ENCODE measurements around the gene PRRC2C. TPM values are rescaled to one million over a fixed set of nuclear protein-coding genes. Genes with fewer than 3 reads are reported as not detected.

Gene PRRC2C
- total and polyA plus RNA-seq, 2 of the 13 experiments (the other 11 are each of a cell fraction or from before 2014, with no cell fraction given) = 46.2 to 57.0 TPM

DNA sequence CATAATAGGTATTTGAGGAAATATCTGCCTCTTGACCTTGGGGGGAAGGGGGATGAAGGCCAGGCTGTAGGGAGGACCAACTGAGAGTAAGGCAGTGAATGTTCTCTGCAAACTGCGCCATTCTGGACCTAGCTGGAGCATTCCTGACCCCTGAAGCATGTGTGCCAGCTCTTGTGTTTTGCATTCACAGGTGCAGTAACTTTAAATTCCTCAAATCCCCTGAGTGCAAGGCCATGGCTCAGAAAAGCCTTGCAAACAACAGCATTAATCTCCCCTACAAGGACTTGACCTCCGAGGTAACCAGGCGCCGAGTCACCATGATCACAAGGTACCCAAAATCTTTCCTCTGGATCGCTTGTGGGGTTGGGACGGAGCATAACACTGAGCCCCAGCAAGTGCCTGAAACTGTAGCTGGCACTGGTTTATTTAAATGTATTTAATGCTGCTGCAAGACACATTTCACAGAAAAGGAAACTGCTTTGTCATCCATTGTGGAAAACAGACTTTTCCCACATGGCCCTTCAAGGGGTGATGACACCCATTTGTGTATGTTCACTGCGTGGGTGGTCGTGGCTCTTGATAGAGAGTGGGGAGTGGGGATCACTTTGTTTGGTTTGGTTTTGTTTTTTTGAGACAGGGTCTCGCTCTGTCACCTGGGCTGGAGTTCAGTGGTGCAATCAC, 138.5 kb downstream of the PRRC2C start (continued):
- no peak for TF ChIP-seq TP53 (CRISPR knock-in tag; conservative IDR thresholded peaks at IDR 0.05)
- no peak for TF ChIP-seq NCOA1 (CRISPR knock-in tag; IDR thresholded peaks at IDR 0.05)
- no peak for TF ChIP-seq KMT2A (CRISPR knock-in tag; IDR thresholded peaks at IDR 0.05)
- TF ChIP-seq NR3C1 (CRISPR knock-in tag; IDR thresholded peaks at IDR 0.05) = no peak
- no peak for TF ChIP-seq RFXAP (CRISPR knock-in tag; IDR thresholded peaks at IDR 0.05; ENCODE audit: borderline replicate concordance)
- TF ChIP-seq DDIT3 (CRISPR knock-in tag; IDR thresholded peaks at IDR 0.05) = no peak

GRCh38 chr1:171625225-171625624, 139.9 kb downstream of the PRRC2C start:
- Histone ChIP-seq H2AFZ (ENCODE audit: low read length) (no peak overlapping the region), H3K4me1 (ENCODE audit: insufficient read depth, low read length) (peaks cover 21% of the 10 kb centered on the region), H3K9ac (ENCODE audit: insufficient read depth, low read depth, low read length) (no peak overlapping the region), H3K79me2 (ENCODE audit: insufficient read depth, low read length) (no peaks in the 10 kb centered on the region), H3K27me3 (ENCODE audit: control insufficient read depth in 1 of 2, insufficient read depth in 2 of 2, low read length in 2 of 2) (no peaks in the 10 kb centered on the region; a peak in 2 of 5 replicates), H4K20me1 (ENCODE audit: insufficient read depth, low read length) (no peaks in the 10 kb centered on the region), H3K9me3 (ENCODE audit: low read length) (no peaks in the 10 kb centered on the region), H3K4me3 (replicated peaks in 1 of 3; ENCODE audit: insufficient read depth in 1 of 3, low read depth in 2 of 3, low read length in 3 of 3) (no peak overlapping the region), H3K4me2 (ENCODE audit: low read depth, low read length) (no peak overlapping the region), H3K36me3 (replicated peaks in 1 of 2; ENCODE audit: control insufficient read depth in 1 of 2, insufficient read depth in 2 of 2, low read length in 2 of 2) (no peaks in the 10 kb centered on the region), H3K27ac (ENCODE audit: extremely low read length, insufficient read depth, low read length) (no peak overlapping the region)
- FAIRE-seq (no peak), DNase-seq (ENCODE audit: low spot score) (no peak), ATAC-seq (no peak)
- intact Hi-C loops (cut with micrococcal nuclease; ENCODE audit: unreplicated experiment) = no loop called here
- TF ChIP-seq ZNF468 (CRISPR knock-in tag; IDR thresholded peaks at IDR 0.05) (no peak), MAFF (IDR thresholded peaks at IDR 0.05; ENCODE audit: low read depth, low read length) (no peak), MED8 (CRISPR knock-in tag; IDR thresholded peaks at IDR 0.05; ENCODE audit: insufficient replicate concordance) (no peak), CREB1 (IDR thresholded peaks at IDR 0.05) (no peak), CREB1 (CRISPR knock-in tag; IDR thresholded peaks at IDR 0.05) (no peak), ZNF30 (CRISPR knock-in tag; IDR thresholded peaks at IDR 0.05) (no peak), ZBTB7A (CRISPR knock-in tag; IDR thresholded peaks at IDR 0.05) (no peak), TERF1 (CRISPR knock-in tag; IDR thresholded peaks at IDR 0.05) (no peak), HOXD1 (CRISPR knock-in tag; IDR thresholded peaks at IDR 0.05) (no peak)
- in situ Hi-C loops (cut with HindIII; ENCODE audit: extremely low pct_ligation_motif_present, low pct_unique_long_range_greater_than_20kb) = no loop called here
- POLR2A ChIA-PET = no interaction called here
- no CpG with 5 or more reads among the region's 1 CpG for WGBS (ENCODE audit: low lambda C conversion rate)
- no TSS peak for BruUV-seq (replicated peaks)
- CTCF ChIA-PET (ENCODE audit: low intra/inter-chr PET ratio, low total read pairs) = no interaction called here

All from HepG2 (cell line).